SU-DHL-6 (cell line): Measurements from ENCODE around the gene SLC5A5.

Experiments used
- CTCF ChIP-seq: fragments of 200-600 bp; sonication (generic); IDR thresholded peaks from one replicate; pipeline ENCODE4 v1.5.1; 2017; ENCODE audit warnings: antibody characterized with exemption, mild to moderate bottlenecking, low read length, moderate library complexity; ENCODE audit not compliant: insufficient read depth, poor library complexity, severe bottlenecking
- EZH2phosphoT487 ChIP-seq: fragments of 200-600 bp; sonication (generic), shearing (Covaris generic); conservative IDR thresholded peaks from 2 replicates; pipeline ENCODE4 v1.6.1; 2018; ENCODE audit warnings: mild to moderate bottlenecking, antibody characterized with exemption, low read length, moderate library complexity, mixed read lengths

- TF ChIP-seq CTCF (no peak), EZH2phosphoT487 (no peak)
Observed at GRCh38 chr19:17942181-17942580, 70.4 kb downstream of the SLC5A5 start.
